HepG2 (cell line): ENCODE results near the gene ZNF547. TPM values are rescaled to one million over a fixed set of nuclear protein-coding genes. Genes with fewer than 3 reads are reported as not detected.

ENCODE experiments used
- GABPA ChIP-seq, 2 experiments: IDR thresholded peaks; 2 replicates each; pipeline ENCODE4 v1.6.1; 2011 to 2016; ENCODE audit warnings: low read depth in 2 of 2, low read length in 1 of 2, missing biosample characterization in 1 of 2, missing genetic modification characterization in 1 of 2
- HES4 ChIP-seq: sonication (generic); formaldehyde crosslinking; IDR thresholded peaks from 2 replicates; pipeline ENCODE4 v1.9.0; 2021; ENCODE audit warnings: mild to moderate bottlenecking, missing genetic modification reagents, borderline replicate concordance
- HOXA9 ChIP-seq: sonication (generic); formaldehyde crosslinking; IDR thresholded peaks from 2 replicates; pipeline ENCODE4 v1.8.1; 2022; ENCODE audit warnings: missing genetic modification reagents, mild to moderate bottlenecking, moderate library complexity, borderline replicate concordance
- IKZF1 ChIP-seq: fragments of 450-650 bp; IDR thresholded peaks from 2 replicates; pipeline ENCODE4 v1.7.1; 2016
- MAFG ChIP-seq: sonication (generic); formaldehyde crosslinking; IDR thresholded peaks from 2 replicates; pipeline ENCODE4 v1.5.1; 2020; ENCODE audit warnings: mild to moderate bottlenecking, missing genetic modification reagents
- MAZ ChIP-seq, 2 experiments: sonication (generic) in 1 of 2; formaldehyde crosslinking in 1 of 2; IDR thresholded peaks; 2 replicates each; pipeline versions ENCODE4 v1.5.0 to v1.6.1; 2012 to 2020; ENCODE audit warnings: low read depth in 2 of 2, mild to moderate bottlenecking in 2 of 2, borderline replicate concordance in 1 of 2, improper control_type of control experiment in 1 of 2, low read length in 1 of 2, missing genetic modification reagents in 1 of 2, moderate library complexity in 1 of 2
- MTA3 ChIP-seq: sonication (generic); formaldehyde crosslinking; IDR thresholded peaks from 2 replicates; pipeline ENCODE4 v1.4.0; 2020; ENCODE audit warnings: missing genetic modification reagents
- NR2C2 ChIP-seq: sonication (generic); formaldehyde crosslinking; IDR thresholded peaks from 2 replicates; pipeline ENCODE4 v1.4.0; 2020; ENCODE audit warnings: missing genetic modification reagents, mild to moderate bottlenecking, moderate library complexity, borderline replicate concordance
- PCBP2 ChIP-seq: fragments of 200-400 bp; formaldehyde crosslinking; optimal IDR thresholded peaks from 2 replicates; pipeline ENCODE3; 2018; ENCODE audit warnings: low read length, low read depth; ENCODE audit not compliant: poor library complexity, severe bottlenecking
- PHF8 ChIP-seq: sonication (generic); formaldehyde crosslinking; IDR thresholded peaks from 2 replicates; pipeline ENCODE4 v1.5.0; 2020; ENCODE audit warnings: missing genetic modification reagents
- PPARG ChIP-seq: conservative IDR thresholded peaks from 2 replicates; pipeline ENCODE4 v1.6.1; 2016; ENCODE audit warnings: missing biosample characterization, missing genetic modification reagents
- SIX1 ChIP-seq: sonication (generic); formaldehyde crosslinking; IDR thresholded peaks from 2 replicates; pipeline ENCODE4 v1.4.0; 2020; ENCODE audit warnings: missing genetic modification reagents, borderline replicate concordance
- SPEN ChIP-seq: sonication (generic); formaldehyde crosslinking; IDR thresholded peaks from 2 replicates; pipeline ENCODE4 v1.5.1; 2020; ENCODE audit warnings: low read depth, mild to moderate bottlenecking, missing genetic modification reagents
- TCF7 ChIP-seq: sonication (generic); IDR thresholded peaks from 2 replicates; pipeline ENCODE4 v1.6.1; 2016; ENCODE audit warnings: antibody characterized with exemption, low read depth
- TCF7L2 ChIP-seq: IDR thresholded peaks from 2 replicates; pipeline ENCODE4 v1.6.1; 2011; ENCODE audit warnings: mild to moderate bottlenecking, low read depth, low read length, moderate library complexity
- ZBTB21 ChIP-seq: sonication (generic); formaldehyde crosslinking; IDR thresholded peaks from 2 replicates; pipeline ENCODE4 v1.4.0; 2020; ENCODE audit warnings: missing genetic modification reagents
- ZFP1 ChIP-seq: IDR thresholded peaks from 2 replicates; pipeline ENCODE4 v1.6.1; 2016
- ZNF256 ChIP-seq: sonication (generic); formaldehyde crosslinking; conservative IDR thresholded peaks from 2 replicates; pipeline ENCODE4 v1.4.0; 2020; ENCODE audit warnings: missing genetic modification reagents
- ZNF563 ChIP-seq: sonication (generic); formaldehyde crosslinking; IDR thresholded peaks from 2 replicates; pipeline ENCODE4 v1.8.0; 2022; ENCODE audit warnings: mild to moderate bottlenecking, moderate library complexity, missing genetic modification reagents
- ZNF577 ChIP-seq: sonication (generic); formaldehyde crosslinking; IDR thresholded peaks from 2 replicates; pipeline ENCODE4 v1.4.0; 2020; ENCODE audit warnings: mild to moderate bottlenecking, low read depth, missing genetic modification reagents, borderline replicate concordance
- ZNF652 ChIP-seq: IDR thresholded peaks from 2 replicates; pipeline ENCODE4 v1.6.1; 2016; ENCODE audit warnings: low read depth, borderline replicate concordance
- ZNF747 ChIP-seq: sonication (generic); formaldehyde crosslinking; IDR thresholded peaks from 2 replicates; pipeline ENCODE4 v1.8.1; 2023; ENCODE audit warnings: missing genetic modification reagents, mild to moderate bottlenecking, borderline replicate concordance
- ZSCAN9 ChIP-seq: IDR thresholded peaks from 2 replicates; pipeline ENCODE4 v1.6.1; 2016; ENCODE audit warnings: borderline replicate concordance
- polyA plus RNA-seq, 8 experiments: library from polyadenylated mRNA; depleted of rRNA in 3 of 8; stranded (reverse) in 7 of 8; unstranded in 1 of 8; fragments of >200 nt; fragmentation: Illumina TruSeq in 4 of 8; extraction: Trizol in 4 of 8; gene quantifications; 2 replicates each; pipeline versions ENCODE4 v1.2.1 to v1.2.3, GENCODE V29; 2011 to 2016; ENCODE audit warnings: low read depth in 4 of 8, missing spikeins in 1 of 8, mixed read lengths in 1 of 8; ENCODE audit not compliant: insufficient read depth in 1 of 8
- total RNA-seq, 5 experiments: library from RNA; depleted of rRNA; stranded (reverse); fragments of >200 nt; fragmentation: Illumina TruSeq; extraction: Trizol; gene quantifications; 2 replicates each; pipeline ENCODE4 v1.2.3, GENCODE V29; 2016; ENCODE audit warnings: low read depth in 1 of 5
- TF ChIP-seq, protein P1 (sequence below): IDR thresholded peaks from 2 replicates; pipeline ENCODE4 v1.6.1; 2016; ENCODE audit warnings: mild to moderate bottlenecking, missing biosample characterization, missing genetic modification reagents
- TF ChIP-seq, protein P2 (sequence below): IDR thresholded peaks from 2 replicates; pipeline ENCODE4 v1.6.1; 2016; ENCODE audit warnings: low read depth
- TF ChIP-seq, protein P3 (sequence below): sonication (generic); formaldehyde crosslinking; IDR thresholded peaks from 2 replicates; pipeline ENCODE4 v1.4.0; 2020; ENCODE audit warnings: missing genetic modification reagents

ZNF547 gene
- total and polyA plus RNA-seq, 2 of the 13 experiments (the other 11 are each of a cell fraction or from before 2014, with no cell fraction given), result 2.0 to 2.6 TPM

DNA sequence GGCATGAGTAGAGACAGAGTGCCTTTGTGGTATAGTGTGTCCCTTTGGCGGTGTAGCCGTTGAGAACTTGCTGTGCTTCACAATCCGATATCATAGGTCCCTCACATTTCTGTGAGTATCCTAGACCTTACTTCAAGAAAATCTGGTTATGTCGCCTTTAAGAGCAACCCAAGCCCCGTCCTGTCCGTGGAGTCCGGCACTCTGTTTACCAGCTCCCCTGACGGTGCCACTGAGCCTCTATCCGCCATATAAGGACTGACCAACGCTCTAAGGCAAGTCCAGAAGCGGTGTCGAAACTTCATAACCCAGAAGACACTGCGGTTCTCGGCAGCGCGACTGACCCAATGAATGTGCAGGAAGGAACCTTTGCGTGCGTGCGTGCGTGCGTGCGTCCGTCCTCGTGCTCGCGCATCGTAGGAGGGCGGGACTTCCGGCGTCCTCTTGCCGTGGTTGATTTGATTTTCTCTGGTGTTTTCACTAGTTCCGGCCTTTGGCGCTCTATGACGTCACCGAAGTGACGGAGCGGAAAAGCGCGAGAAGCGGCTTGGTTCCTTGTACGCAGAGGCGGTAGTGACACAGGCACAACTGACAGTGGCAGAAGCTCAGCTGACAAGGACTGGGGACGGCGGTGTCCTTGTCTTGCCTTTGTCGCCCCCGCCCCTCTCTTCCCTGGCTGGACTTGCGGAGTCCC is at the start of gene ZNF547, which contains the start of gene TRAPPC2B (continued):
- TF ChIP-seq ZNF563, result no peak
- no peak for TF ChIP-seq ZNF577 (CRISPR knock-in tag)
- no peak for TF ChIP-seq TCF7L2
- no peak for TF ChIP-seq SIX1 (CRISPR knock-in tag)
- TF ChIP-seq ZBTB21, result peak; percentile 100
- TF ChIP-seq, protein P1, sequence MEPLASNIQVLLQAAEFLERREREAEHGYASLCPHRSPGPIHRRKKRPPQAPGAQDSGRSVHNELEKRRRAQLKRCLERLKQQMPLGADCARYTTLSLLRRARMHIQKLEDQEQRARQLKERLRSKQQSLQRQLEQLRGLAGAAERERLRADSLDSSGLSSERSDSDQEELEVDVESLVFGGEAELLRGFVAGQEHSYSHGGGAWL (CRISPR knock-in tag), result 0 out of 2 replicates have a peak, but pooled peaks have one; percentile 38
- no peak for TF ChIP-seq PCBP2
- peak; percentile 80 for TF ChIP-seq PHF8 (CRISPR knock-in tag)
- no peak for TF ChIP-seq MAZ (IDR thresholded peaks at IDR 0.05; ENCODE audit: borderline replicate concordance, low read depth, low read length)
- peak; percentile 73 for TF ChIP-seq MAZ (CRISPR knock-in tag; IDR thresholded peaks at IDR 0.05; ENCODE audit: low read depth)
- TF ChIP-seq, protein P2, sequence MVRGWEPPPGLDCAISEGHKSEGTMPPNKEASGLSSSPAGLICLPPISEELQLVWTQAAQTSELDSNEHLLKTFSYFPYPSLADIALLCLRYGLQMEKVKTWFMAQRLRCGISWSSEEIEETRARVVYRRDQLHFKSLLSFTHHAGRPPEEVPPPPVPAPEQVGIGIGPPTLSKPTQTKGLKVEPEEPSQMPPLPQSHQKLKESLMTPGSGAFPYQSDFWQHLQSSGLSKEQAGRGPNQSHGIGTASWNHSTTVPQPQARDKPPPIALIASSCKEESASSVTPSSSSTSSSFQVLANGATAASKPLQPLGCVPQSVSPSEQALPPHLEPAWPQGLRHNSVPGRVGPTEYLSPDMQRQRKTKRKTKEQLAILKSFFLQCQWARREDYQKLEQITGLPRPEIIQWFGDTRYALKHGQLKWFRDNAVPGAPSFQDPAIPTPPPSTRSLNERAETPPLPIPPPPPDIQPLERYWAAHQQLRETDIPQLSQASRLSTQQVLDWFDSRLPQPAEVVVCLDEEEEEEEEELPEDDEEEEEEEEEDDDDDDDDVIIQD (CRISPR knock-in tag), result peak; percentile 23; the same call in 1 of the 2 replicates
- no peak for TF ChIP-seq ZFP1 (CRISPR knock-in tag)
- TF ChIP-seq IKZF1, result no peak
- TF ChIP-seq TCF7, result no peak
- TF ChIP-seq HES4 (CRISPR knock-in tag), result no peak
- no peak for TF ChIP-seq PPARG (CRISPR knock-in tag)
- TF ChIP-seq, protein P3, sequence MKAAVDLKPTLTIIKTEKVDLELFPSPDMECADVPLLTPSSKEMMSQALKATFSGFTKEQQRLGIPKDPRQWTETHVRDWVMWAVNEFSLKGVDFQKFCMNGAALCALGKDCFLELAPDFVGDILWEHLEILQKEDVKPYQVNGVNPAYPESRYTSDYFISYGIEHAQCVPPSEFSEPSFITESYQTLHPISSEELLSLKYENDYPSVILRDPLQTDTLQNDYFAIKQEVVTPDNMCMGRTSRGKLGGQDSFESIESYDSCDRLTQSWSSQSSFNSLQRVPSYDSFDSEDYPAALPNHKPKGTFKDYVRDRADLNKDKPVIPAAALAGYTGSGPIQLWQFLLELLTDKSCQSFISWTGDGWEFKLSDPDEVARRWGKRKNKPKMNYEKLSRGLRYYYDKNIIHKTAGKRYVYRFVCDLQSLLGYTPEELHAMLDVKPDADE (CRISPR knock-in tag), result no peak
- TF ChIP-seq ZNF256, result no peak
- TF ChIP-seq MTA3 (CRISPR knock-in tag), result no peak
- no peak; the same call in 1 of the 2 replicates for TF ChIP-seq ZNF747 (CRISPR knock-in tag)
- TF ChIP-seq HOXA9 (CRISPR knock-in tag), result no peak
- no peak for TF ChIP-seq ZNF652 (CRISPR knock-in tag)
- TF ChIP-seq ZSCAN9 (CRISPR knock-in tag), result no peak; the same call in 1 of the 2 replicates
- TF ChIP-seq SPEN, result peak; percentile 98
- no peak for TF ChIP-seq MAFG
- TF ChIP-seq GABPA (IDR thresholded peaks at IDR 0.05; ENCODE audit: low read depth, low read length), result peak; percentile 94
- peak; percentile 99 for TF ChIP-seq GABPA (CRISPR knock-in tag; IDR thresholded peaks at IDR 0.05; ENCODE audit: low read depth)
- TF ChIP-seq NR2C2 (CRISPR knock-in tag), result peak; percentile 87
